ENCODE measurements around the gene NHERF1.
A peak's percentile ranks its signal among the peaks of the same experiment; 100 is the strongest.

The NHERF1 gene

DNA sequence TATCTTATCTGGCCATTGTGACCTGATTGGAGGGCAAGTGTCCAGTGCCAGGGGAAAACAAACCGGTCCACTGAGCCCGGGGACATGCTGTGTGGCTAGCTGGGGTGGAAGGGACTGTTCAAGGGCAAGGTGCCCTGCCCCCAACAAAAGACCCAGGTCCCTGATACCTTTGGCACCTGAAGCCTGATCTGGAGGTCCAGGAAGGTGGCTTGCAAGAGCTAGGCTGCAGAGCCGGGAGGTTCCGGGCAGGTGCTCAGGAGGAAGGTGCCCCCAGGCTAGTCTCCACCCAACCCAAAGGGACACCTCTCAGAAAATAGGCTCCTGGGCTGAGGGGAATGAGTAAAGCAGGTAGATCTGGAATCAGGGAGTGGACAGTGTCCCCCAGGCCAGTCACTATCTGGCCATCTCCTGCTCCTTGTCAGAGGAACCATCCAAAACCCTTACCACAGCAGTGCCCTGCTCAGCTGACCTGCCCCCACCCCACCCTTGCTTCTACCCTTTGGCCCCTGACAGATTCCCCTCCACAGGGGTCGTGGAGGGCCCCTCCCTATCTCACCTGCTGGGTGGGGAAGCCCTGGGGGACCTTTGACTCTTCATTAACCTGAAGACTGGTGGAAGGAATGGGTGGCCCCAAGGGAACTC is 21.5 kb downstream of the NHERF1 start:
- TF ChIP-seq SIN3A (IDR thresholded peaks at IDR 0.05; ENCODE audit: borderline replicate concordance, insufficient read depth, low read length) (no peak), REST (IDR thresholded peaks at IDR 0.05; ENCODE audit: insufficient read depth in 1 of 2, low read depth in 2 of 2, low read length in 2 of 2) (no peak), POLR2AphosphoS5 (IDR thresholded peaks at IDR 0.05; ENCODE audit: low read depth, low read length) (peak; percentile 42; the same call in 1 of the 2 replicates), TAF1 (IDR thresholded peaks at IDR 0.05; ENCODE audit: borderline replicate concordance, insufficient read depth, low read length) (no peak)

GRCh38 chr17:74770498-74771318 is 22.3 kb downstream of the NHERF1 start:
- 0 out of 2 replicates have a peak, but pooled peaks have one; percentile 7 for TF ChIP-seq POLR2AphosphoS5 (IDR thresholded peaks at IDR 0.05; ENCODE audit: low read depth, low read length)
- no peak for TF ChIP-seq SIN3A (IDR thresholded peaks at IDR 0.05; ENCODE audit: borderline replicate concordance, insufficient read depth, low read length)

- TF ChIP-seq POLR2AphosphoS5 (IDR thresholded peaks at IDR 0.05; ENCODE audit: low read depth, low read length) (0 out of 2 replicates have a peak, but pooled peaks have one; percentile 5), FOXP2 (optimal IDR thresholded peaks at IDR 0.05; ENCODE audit: borderline replicate concordance, extremely low read depth, extremely low read length, insufficient read depth) (no peak), SIN3A (IDR thresholded peaks at IDR 0.05; ENCODE audit: borderline replicate concordance, insufficient read depth, low read length) (no peak)
These were observed 23.0 kb downstream of the NHERF1 start for GRCh38 chr17:74771319-74771914.

GRCh38 chr17:74772053-74772452 is 23.6 kb downstream of the NHERF1 start:
- TF ChIP-seq POLR2AphosphoS5 (IDR thresholded peaks at IDR 0.05; ENCODE audit: low read depth, low read length) = no peak
- no peak for TF ChIP-seq SIN3A (IDR thresholded peaks at IDR 0.05; ENCODE audit: borderline replicate concordance, insufficient read depth, low read length)
- TF ChIP-seq TAF1 (IDR thresholded peaks at IDR 0.05; ENCODE audit: borderline replicate concordance, insufficient read depth, low read length) = no peak

DNA sequence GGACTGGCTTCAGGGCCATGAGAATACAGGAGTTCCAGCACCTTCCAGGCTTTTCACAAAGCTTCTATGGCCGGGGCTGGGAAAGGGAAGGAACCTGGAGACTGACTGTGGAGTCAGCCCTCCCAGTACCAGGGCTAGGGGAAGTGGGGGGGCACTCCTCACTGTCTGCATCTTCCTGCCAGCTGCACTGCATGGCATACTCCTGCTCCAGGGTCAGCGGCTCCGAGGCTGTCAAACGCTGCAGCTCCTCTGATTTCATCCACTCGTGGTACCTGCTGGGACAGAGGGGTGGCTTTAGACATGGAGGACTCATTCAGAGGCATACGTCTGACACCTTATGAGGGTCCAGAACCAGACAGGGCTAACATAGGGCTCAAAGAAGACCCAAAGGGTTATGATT is 25.0 kb downstream of the NHERF1 start:
- TF ChIP-seq FOXP2 (optimal IDR thresholded peaks at IDR 0.05; ENCODE audit: borderline replicate concordance, extremely low read depth, extremely low read length, insufficient read depth) (no peak), TAF1 (IDR thresholded peaks at IDR 0.05; ENCODE audit: borderline replicate concordance, insufficient read depth, low read length) (no peak), SIN3A (IDR thresholded peaks at IDR 0.05; ENCODE audit: borderline replicate concordance, insufficient read depth, low read length) (no peak), POLR2AphosphoS5 (IDR thresholded peaks at IDR 0.05; ENCODE audit: low read depth, low read length) (no peak), REST (IDR thresholded peaks at IDR 0.05; ENCODE audit: insufficient read depth in 1 of 2, low read depth in 2 of 2, low read length in 2 of 2) (no peak)

DNA sequence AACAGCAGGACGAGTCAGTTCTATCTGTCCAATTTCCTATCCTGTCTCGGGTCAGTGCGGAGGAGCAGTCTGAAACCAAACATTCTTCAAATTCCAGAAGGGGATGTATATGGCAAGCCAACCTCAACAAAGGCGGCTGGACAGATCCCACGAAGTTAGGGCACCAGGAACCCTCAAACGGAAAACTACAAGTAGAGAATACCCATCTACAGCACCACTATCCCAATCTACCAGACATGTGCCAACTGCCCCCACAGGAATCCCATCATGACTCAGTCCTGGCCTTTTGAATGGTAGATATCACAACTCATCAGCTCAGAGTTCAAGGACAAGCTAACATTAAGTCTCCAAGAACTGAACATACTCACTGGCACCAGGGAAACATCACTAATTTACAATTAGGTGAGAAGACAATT is 25.5 kb downstream of the NHERF1 start:
- TF ChIP-seq SIN3A (IDR thresholded peaks at IDR 0.05; ENCODE audit: borderline replicate concordance, insufficient read depth, low read length) (no peak), POLR2AphosphoS5 (IDR thresholded peaks at IDR 0.05; ENCODE audit: low read depth, low read length) (no peak), FOXP2 (optimal IDR thresholded peaks at IDR 0.05; ENCODE audit: borderline replicate concordance, extremely low read depth, extremely low read length, insufficient read depth) (no peak), REST (IDR thresholded peaks at IDR 0.05; ENCODE audit: insufficient read depth in 1 of 2, low read depth in 2 of 2, low read length in 2 of 2) (no peak), TAF1 (IDR thresholded peaks at IDR 0.05; ENCODE audit: borderline replicate concordance, insufficient read depth, low read length) (no peak)
